ENCODE measurements around the gene GRIA1.
"Not testable (repeated sequence)": the region's sequence is repeated elsewhere in the genome, so short reads cannot be mapped to it uniquely, and the experiment has no call there.

GRIA1 gene

DNA sequence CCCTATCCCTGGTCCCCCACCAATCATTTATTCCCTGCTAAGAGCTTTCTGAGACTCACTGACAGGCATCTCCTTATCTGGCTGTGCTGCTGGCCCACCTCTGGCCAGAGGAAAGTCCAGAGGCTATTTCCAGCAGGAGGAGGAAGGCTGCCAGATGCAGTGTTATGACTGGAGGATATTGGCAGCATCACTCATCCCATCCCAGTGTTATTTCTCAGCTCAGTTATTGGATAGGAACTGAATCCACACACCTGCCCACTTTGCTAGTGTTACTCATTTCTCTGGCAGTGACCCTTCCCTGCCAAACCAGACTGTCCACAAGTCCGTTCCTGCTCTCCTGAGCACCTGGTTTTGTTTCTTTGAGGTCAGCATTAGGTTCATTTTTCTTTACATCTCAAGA lies 228.2 kb downstream of the GRIA1 start:
- DNase-seq (ENCODE audit: low read depth in 2 of 2): no peak

- no peak for DNase-seq (ENCODE audit: low read depth in 2 of 2)
Observed at GRCh38 chr5:153719324-153719723, 228.9 kb downstream of the GRIA1 start.

- not testable (repeated sequence) for DNase-seq (ENCODE audit: low read depth in 2 of 2)
Observed at GRCh38 chr5:153723022-153723610, 232.6 kb downstream of the GRIA1 start.

DNA sequence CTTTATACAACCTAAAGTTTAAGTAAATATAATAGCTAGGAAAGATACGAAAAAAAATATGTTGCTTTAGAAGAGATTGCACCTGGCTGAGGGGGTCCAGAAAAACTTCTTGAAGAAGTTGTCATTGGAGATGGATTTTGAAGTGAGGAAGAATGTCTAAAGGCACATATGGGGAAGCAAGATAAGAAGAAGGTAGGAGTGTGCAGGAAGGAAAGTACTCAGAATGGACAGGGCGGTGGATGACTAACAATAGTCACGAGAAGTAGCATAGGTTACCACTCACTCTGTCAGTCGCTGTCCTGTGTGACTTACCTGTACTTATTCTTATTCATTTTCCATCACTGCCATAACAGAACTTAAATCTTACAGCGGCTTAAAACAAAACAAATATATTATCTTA lies 251.6 kb downstream of the GRIA1 start:
- no peak for DNase-seq (ENCODE audit: low read depth in 2 of 2)

GRCh38 chr5:153744751-153745150 lies 254.3 kb downstream of the GRIA1 start:
- DNase-seq (ENCODE audit: low read depth in 2 of 2): no peak

DNA sequence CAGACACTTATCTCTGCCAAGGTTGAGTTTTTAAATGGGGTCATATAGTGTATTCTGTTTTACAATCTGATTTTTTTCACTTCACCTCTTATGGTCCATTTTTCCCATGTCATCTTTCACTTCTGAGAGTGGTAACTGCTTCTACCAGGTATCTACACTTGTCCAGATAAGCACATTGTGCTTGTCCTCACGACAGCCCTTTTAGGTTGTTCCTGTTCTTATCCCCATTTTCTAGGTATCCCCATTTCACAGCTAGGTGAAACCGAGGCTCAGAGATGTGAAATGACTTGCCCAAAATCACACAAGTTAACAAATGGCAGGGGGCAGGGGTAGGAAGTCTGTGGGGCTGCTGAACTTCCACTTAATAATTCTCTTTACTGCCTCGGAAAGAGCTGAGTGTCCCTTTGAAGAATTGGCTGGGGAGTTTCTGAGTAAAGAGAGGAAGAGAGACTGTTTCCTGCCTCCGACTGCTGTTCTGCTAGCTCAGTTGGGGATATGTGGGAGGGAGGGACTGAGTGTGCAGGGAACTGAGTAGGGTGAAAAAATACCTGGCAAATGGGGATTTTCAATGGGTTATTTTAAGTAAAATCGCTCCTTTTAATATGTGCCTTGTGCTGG lies 255.4 kb downstream of the GRIA1 start:
- DNase-seq (ENCODE audit: low read depth in 2 of 2): no peak

GRCh38 chr5:153746440-153746839 lies 256.0 kb downstream of the GRIA1 start:
- DNase-seq (ENCODE audit: low read depth in 2 of 2): no peak

- DNase-seq (ENCODE audit: low read depth in 2 of 2): no peak
Observed at GRCh38 chr5:153748823-153749222, 258.4 kb downstream of the GRIA1 start.

GRCh38 chr5:153749960-153750359 lies 259.5 kb downstream of the GRIA1 start:
- no peak for DNase-seq (ENCODE audit: low read depth in 2 of 2)

- no peak for DNase-seq (ENCODE audit: low read depth in 2 of 2)
Observed at GRCh38 chr5:153751251-153751650, 260.8 kb downstream of the GRIA1 start.

- DNase-seq (ENCODE audit: low read depth in 2 of 2): no peak
Observed at GRCh38 chr5:153752890-153753289, 262.4 kb downstream of the GRIA1 start.

DNA sequence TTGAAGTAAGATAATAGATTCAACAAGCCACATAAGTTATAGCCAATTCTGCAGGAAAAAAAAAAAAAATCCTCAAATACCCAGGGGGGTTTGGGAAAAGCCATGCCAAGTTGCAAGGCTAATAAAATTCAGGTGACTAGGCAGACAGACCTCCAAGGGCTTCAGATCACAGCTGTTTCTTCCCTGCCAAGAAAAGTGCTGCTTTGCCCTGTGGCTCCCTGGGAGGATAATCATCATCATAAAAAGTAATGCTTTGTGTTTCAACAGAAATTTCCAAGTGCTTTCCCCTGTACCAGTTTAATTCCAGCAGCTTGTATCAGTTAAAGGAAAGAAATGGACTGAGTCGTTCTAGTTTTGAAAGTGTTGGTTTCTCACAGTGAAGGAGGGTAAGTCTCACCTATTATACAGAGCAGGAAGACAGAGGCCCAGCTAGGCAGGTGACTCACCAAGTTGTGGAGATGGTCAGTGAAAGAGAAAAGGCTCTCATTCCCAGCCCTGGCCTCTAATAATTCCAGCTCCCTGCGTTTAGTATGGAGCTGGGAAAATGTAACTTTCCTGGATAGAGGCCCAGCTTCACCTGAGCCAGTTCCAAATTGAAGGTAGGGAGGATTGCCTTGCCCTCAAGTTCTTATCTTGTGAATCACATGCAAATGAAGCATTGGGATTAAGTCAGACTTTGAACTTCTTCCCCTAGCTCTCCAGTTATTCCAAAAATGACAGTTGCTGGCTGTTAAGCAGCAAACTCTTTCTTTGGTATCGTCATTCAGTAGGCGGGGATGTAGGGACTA lies 263.4 kb downstream of the GRIA1 start:
- DNase-seq (ENCODE audit: low read depth in 2 of 2): no peak

DNA sequence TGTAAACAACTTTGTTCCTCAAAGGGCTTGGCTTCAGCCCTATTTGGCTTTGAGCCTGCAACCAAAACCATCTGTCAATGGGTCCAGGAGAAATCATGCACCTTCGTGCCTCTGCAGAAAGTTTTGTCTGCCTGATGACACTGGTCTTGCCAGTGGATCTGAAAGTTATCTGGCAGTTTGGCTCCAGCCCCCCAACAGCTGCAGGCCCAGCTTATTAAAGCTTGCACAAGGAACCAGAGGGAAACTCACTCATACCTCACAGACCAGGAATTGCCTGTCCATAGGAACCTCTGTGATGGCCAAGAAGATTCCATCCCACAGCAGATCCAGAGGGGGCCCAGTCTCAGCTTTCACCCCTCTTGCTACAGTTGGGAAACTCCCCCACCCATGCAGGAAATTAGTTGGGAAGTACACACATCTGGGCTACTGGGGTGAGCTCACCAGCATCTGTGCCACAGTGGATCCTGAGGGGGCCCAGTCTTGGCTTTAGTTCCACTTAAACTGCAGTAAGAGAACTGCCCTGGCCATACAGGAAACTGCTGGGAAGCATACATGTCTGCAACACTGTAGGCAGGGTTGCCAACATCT lies 265.5 kb downstream of the GRIA1 start:
- DNase-seq (ENCODE audit: low read depth in 2 of 2): no peak

DNA sequence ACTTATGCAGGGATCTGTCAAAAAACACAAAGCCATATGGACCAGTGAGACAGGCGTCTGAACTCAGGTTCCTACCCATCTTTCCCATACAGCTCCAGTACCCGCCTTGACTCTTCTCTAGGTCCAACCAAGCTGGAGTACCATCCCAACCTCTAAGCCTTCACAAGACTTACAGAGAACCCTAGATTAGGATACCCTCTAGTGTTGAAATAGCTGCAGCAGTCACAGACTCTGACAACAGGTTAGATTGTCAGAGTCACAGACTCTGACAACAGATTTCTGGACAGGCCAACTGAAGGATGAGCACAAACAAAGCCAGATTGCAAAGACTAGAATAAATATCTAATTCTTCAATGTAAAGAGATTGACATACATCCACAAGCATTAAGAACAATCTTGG lies 266.1 kb downstream of the GRIA1 start:
- no peak for DNase-seq (ENCODE audit: low read depth in 2 of 2)

- DNase-seq (ENCODE audit: low read depth in 2 of 2): no peak
Observed at GRCh38 chr5:153765987-153766386, 275.5 kb downstream of the GRIA1 start.

DNA sequence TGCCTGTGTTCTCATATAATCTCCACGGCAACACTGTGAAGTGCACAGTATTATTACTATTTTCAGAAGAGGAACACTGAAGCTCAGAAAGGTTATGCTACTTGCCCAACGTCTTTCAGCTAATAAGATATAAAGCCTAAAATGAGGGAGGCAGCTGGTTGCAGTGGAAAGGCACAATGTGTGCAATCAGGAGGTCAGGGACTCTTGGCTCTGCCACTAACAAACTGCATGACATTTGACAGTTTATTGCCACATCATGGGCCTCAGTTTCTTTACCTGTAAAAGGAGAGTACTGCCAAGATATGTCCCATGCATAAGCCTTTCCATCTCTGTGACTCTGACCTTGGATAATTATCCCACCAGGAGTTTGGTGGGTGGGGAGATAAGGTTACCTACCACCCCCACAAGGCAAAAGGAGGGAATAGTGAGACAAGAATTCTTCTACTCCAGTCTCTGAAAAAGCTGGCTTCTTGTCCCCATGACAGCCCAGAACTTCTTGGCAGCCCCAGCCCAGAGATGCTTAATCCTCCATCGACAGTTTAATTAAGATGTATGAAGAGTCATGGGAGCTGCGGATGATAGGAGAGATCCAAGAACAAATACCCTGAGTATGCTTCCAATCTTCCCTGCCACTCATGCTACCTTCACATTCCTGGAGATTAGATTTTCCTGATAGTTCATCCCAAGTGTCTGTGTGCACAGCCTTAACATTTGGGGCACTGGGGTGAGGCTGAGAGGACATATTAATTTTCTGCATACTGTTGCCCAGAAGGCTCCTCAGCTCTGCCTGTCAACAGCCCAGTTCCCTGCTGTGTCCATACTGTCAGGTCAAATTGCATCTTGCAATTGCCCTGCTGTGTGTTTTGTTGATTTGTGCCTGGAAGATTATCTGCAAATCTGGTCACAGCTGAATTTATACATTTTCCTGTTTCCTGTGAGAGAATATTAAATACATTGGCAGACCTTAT lies 277.0 kb downstream of the GRIA1 start:
- DNase-seq (ENCODE audit: low read depth in 2 of 2): no peak

DNA sequence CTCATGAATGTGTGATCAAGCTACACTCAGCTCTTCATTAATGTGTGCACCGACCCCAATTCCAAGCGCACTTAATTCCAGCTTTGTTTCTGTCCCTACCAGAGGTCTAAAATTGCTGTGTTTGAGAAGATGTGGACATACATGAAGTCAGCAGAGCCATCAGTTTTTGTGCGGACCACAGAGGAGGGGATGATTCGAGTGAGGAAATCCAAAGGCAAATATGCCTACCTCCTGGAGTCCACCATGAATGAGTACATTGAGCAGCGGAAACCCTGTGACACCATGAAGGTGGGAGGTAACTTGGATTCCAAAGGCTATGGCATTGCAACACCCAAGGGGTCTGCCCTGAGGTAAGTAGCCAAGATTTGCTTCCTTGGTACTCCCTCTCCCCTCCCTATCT lies 279.6 kb downstream of the GRIA1 start:
- no peak for DNase-seq (ENCODE audit: low read depth in 2 of 2)

DNA sequence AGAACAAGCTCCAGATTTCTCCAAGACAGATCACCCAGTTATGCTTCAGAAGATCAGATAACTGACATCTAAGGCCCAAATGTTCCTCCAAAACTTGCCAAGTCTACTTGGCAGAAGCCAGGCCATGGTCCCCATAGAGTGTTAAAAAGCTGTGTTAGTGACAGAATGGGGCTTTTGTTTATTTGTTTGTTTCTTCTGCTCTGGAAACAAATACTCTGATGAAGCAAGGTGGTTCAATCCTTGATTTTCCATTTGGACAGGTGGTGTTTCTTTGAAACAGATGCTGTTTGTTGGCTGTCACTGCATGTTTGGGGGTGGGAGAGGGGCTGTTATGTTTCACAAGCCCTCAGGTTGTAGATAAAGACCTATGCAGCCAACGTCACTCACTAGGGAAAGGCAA lies 284.2 kb downstream of the GRIA1 start:
- DNase-seq (ENCODE audit: low read depth in 2 of 2): no peak

DNA sequence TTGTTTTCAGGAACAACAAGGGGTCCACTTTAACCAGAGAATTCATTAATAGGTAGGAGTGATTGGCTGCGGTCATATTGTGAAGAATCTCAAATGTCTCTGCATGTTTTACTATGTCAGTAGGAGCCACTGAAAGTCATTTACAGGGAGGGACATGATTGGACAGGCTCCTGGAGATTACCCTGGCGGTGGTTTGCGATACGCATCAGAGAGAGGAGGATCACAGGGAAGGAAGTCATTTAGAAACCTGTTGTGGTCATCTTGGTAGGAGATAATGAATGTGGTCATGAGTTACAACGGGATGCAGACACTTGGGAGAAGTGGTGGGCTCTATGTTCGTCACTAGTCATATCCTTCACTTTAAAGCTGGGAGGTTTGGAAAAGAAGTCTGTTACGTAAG lies 285.5 kb downstream of the GRIA1 start:
- DNase-seq (ENCODE audit: low read depth in 2 of 2): no peak

GRCh38 chr5:153777681-153778581 lies 287.5 kb downstream of the GRIA1 start:
- DNase-seq (ENCODE audit: low read depth in 2 of 2): no peak

GRCh38 chr5:153779836-153780235 lies 289.4 kb downstream of the GRIA1 start:
- no peak for DNase-seq (ENCODE audit: low read depth in 2 of 2)
